Loucy (cell line): ENCODE results near the gene EDC4.

Experiments
- H2AFZ ChIP-seq: fragments of 200-600 bp; sonication (generic); 2 replicates; pipeline ENCODE4 v1.6.0; 2016; ENCODE audit warnings: antibody characterized with exemption, mild to moderate bottlenecking, low read length, moderate library complexity
- H3F3A ChIP-seq: fragments of 200-600 bp; 2 replicates; pipeline ENCODE4 v1.6.0; 2016; ENCODE audit warnings: antibody characterized with exemption, low read depth, mild to moderate bottlenecking
- H3K27me3 ChIP-seq: fragments of 200-600 bp; sonication (generic); 2 replicates; pipeline ENCODE4 v1.6.1; 2014; ENCODE audit warnings: low read length, mild to moderate bottlenecking; ENCODE audit not compliant: insufficient read depth, poor library complexity, severe bottlenecking
- H3K36me3 ChIP-seq: fragments of 200-600 bp; sonication (generic); 2 replicates; pipeline ENCODE4 v1.6.1; 2016; ENCODE audit warnings: low read length; ENCODE audit not compliant: insufficient read depth
- H3K4me1 ChIP-seq: fragments of 200-600 bp; sonication (generic); 2 replicates; pipeline ENCODE4 v1.5.1; 2014; ENCODE audit warnings: low read length, mild to moderate bottlenecking; ENCODE audit not compliant: insufficient read depth, poor library complexity, severe bottlenecking
- H3K4me2 ChIP-seq: fragments of 200-600 bp; sonication (generic); 2 replicates; pipeline ENCODE4 v1.6.0; 2014; ENCODE audit warnings: antibody characterized with exemption, low read length, low read depth, mild to moderate bottlenecking; ENCODE audit not compliant: poor library complexity, severe bottlenecking
- H3K4me3 ChIP-seq: fragments of 200-600 bp; sonication (generic); 2 replicates; pipeline ENCODE4 v1.5.1; 2014; ENCODE audit warnings: low read length, mild to moderate bottlenecking, mixed read lengths; ENCODE audit not compliant: poor library complexity, severe bottlenecking
- H3K79me2 ChIP-seq: fragments of 200-600 bp; sonication (generic); 2 replicates; pipeline ENCODE4 v1.6.1; 2014; ENCODE audit warnings: low read length; ENCODE audit not compliant: insufficient read depth
- H3K9ac ChIP-seq: fragments of 200-600 bp; sonication (generic); 2 replicates; pipeline ENCODE4 v1.6.0; 2014; ENCODE audit warnings: mild to moderate bottlenecking, low read depth, low read length, moderate library complexity; ENCODE audit not compliant: poor library complexity, severe bottlenecking
- H3K9me2 ChIP-seq: fragments of 200-600 bp; sonication (generic); replicated peaks from 2 replicates; pipeline ENCODE4 v1.6.1; 2016; ENCODE audit warnings: low read depth, low read length, mixed read lengths
- H3K9me3 ChIP-seq: fragments of 200-600 bp; sonication (generic); 2 replicates; pipeline ENCODE4 v1.6.1; 2014; ENCODE audit warnings: mild to moderate bottlenecking, antibody characterized with exemption, low read length, low read depth; ENCODE audit not compliant: insufficient read depth
- H4K20me1 ChIP-seq: fragments of 200-600 bp; sonication (generic); 2 replicates; pipeline ENCODE4 v1.6.0; 2014; ENCODE audit warnings: antibody characterized with exemption, low read length, mild to moderate bottlenecking; ENCODE audit not compliant: insufficient read depth, poor library complexity, severe bottlenecking
- CTCF ChIP-seq: fragments of 200-600 bp; sonication (generic); conservative IDR thresholded peaks from 2 replicates; pipeline ENCODE4 v1.5.1; 2014; ENCODE audit warnings: mild to moderate bottlenecking, antibody characterized with exemption, low read length
- EZH2phosphoT487 ChIP-seq: fragments of 200-600 bp; IDR thresholded peaks from 2 replicates; pipeline ENCODE4 v1.6.1; 2018; ENCODE audit warnings: antibody characterized with exemption, mild to moderate bottlenecking, moderate library complexity, borderline replicate concordance

Gene EDC4

GRCh38 chr16:67869653-67870052, 3.2 kb upstream of the EDC4 start:
- H3K9ac ChIP-seq = no peak overlapping the region
- peaks cover 65% of the 10 kb centered on the region; the same call in 1 of the 2 replicates for H3K36me3 ChIP-seq
- peaks cover 10% of the 10 kb centered on the region for H3K4me1 ChIP-seq
- H3K4me3 ChIP-seq = no peak overlapping the region
- H3K9me3 ChIP-seq = no peaks in the 10 kb centered on the region
- H3F3A ChIP-seq = no peaks in the 10 kb centered on the region
- H4K20me1 ChIP-seq = peaks cover 19% of the 10 kb centered on the region
- H3K27me3 ChIP-seq = no peaks in the 10 kb centered on the region
- no peak overlapping the region for H2AFZ ChIP-seq
- no peaks in the 10 kb centered on the region for H3K9me2 ChIP-seq
- TF ChIP-seq CTCF (no peak), EZH2phosphoT487 (no peak)
- H3K79me2 ChIP-seq = peaks cover 25% of the 10 kb centered on the region
- H3K4me2 ChIP-seq = no peak overlapping the region

DNA sequence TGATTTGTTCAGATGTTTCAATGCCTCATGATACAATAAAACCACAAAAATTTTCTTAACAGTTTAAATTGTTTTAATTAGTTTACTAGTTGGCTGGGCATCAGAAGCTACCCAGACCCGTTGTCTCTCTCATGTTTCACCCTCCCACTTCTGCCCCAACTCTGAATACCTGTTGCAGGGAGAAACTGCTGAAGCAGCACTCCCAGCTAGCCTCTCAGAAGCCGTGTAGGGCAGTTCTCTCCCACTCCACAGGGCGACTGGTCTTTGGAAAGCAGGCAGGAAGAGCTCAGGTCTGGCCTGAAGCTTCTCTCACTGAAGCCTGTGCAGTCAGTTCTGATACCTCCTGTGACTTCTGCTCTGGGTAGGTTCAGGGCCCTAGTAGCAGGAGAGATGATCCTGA, 1.6 kb upstream of the EDC4 start:
- Histone ChIP-seq H3K9me3 (no peaks in the 10 kb centered on the region), H3K9me2 (no peaks in the 10 kb centered on the region), H3K4me1 (peaks cover 23% of the 10 kb centered on the region), H3K4me3 (no peak overlapping the region), H3K27me3 (no peaks in the 10 kb centered on the region), H3K79me2 (peaks cover 34% of the 10 kb centered on the region), H3K9ac (no peak overlapping the region), H3K36me3 (peaks cover 54% of the 10 kb centered on the region; the same call in 1 of the 2 replicates), H3F3A (no peaks in the 10 kb centered on the region), H3K4me2 (no peak overlapping the region), H2AFZ (no peak overlapping the region), H4K20me1 (peaks cover 29% of the 10 kb centered on the region)
- TF ChIP-seq CTCF (no peak), EZH2phosphoT487 (no peak)

GRCh38 chr16:67872131-67872630, 671 bp upstream of the EDC4 start:
- Histone ChIP-seq H3K4me2 (peak overlapping the region; percentile 91), H3K4me3 (peak overlapping the region; percentile 98), H3K79me2 (peaks cover 43% of the 10 kb centered on the region), H3K4me1 (peaks cover 23% of the 10 kb centered on the region), H3K9ac (peak overlapping the region; percentile 92), H3K9me3 (no peaks in the 10 kb centered on the region), H3K36me3 (peaks cover 54% of the 10 kb centered on the region; the same call in 1 of the 2 replicates), H4K20me1 (peaks cover 35% of the 10 kb centered on the region), H3K9me2 (no peaks in the 10 kb centered on the region), H3F3A (no peaks in the 10 kb centered on the region), H2AFZ (peak overlapping the region; percentile 11; the same call in 1 of the 2 replicates), H3K27me3 (no peaks in the 10 kb centered on the region)
- TF ChIP-seq CTCF (no peak), EZH2phosphoT487 (no peak)
